Esophagus mucosa (tissue), 1 donor: ENCODE data around the gene EPHB6. TPM values are rescaled to one million over a fixed set of nuclear protein-coding genes. Genes with fewer than 3 reads are reported as not detected.

ENCODE experiments used
- ATAC-seq: fragments of 200-7000 bp; cut with Tn5 transposase; one replicate; pipeline ENCODE4 v1.9.1; 2020
- total RNA-seq: library from RNA; stranded (reverse); gene quantifications from one replicate; pipeline ENCODE4 v1.2.4, GENCODE V29; 2023
- donor health status: DM: yes; HTN: yes; CAD: no.

EPHB6 gene
- total RNA-seq, 1 donor from 2014 or later, result 18.1 TPM

- no peak for ATAC-seq
These were observed 42.0 kb downstream of the EPHB6 start for GRCh38 chr7:142896741-142897379.

GRCh38 chr7:142897691-142898090, 42.8 kb downstream of the EPHB6 start:
- ATAC-seq, result no peak

- peak; percentile 77 for ATAC-seq
These were observed 43.7 kb downstream of the EPHB6 start for GRCh38 chr7:142898377-142899170.

- ATAC-seq, result no peak
These were observed 44.8 kb downstream of the EPHB6 start for GRCh38 chr7:142899661-142900060.

GRCh38 chr7:142901426-142902259, 46.8 kb downstream of the EPHB6 start:
- ATAC-seq, result peak; percentile 51

- no peak for ATAC-seq
These were observed 49.3 kb downstream of the EPHB6 start for GRCh38 chr7:142904128-142904527.

GRCh38 chr7:142905759-142906158, 50.9 kb downstream of the EPHB6 start:
- ATAC-seq, result no peak

- no peak for ATAC-seq
These were observed 51.8 kb downstream of the EPHB6 start for GRCh38 chr7:142906643-142907042.

GRCh38 chr7:142908290-142908689, 53.4 kb downstream of the EPHB6 start:
- ATAC-seq, result no peak

GRCh38 chr7:142908921-142909890, 54.3 kb downstream of the EPHB6 start:
- ATAC-seq, result peak; percentile 64

GRCh38 chr7:142910031-142910433, 55.2 kb downstream of the EPHB6 start:
- ATAC-seq, result peak; percentile 72

- no peak for ATAC-seq
These were observed 55.6 kb downstream of the EPHB6 start for GRCh38 chr7:142910481-142910880.

GRCh38 chr7:142913051-142913450, 58.2 kb downstream of the EPHB6 start:
- ATAC-seq, result no peak

- ATAC-seq, result no peak
These were observed 58.7 kb downstream of the EPHB6 start for GRCh38 chr7:142913566-142913965.

- no peak for ATAC-seq
These were observed 59.2 kb downstream of the EPHB6 start for GRCh38 chr7:142914121-142914520.

GRCh38 chr7:142915315-142915714, 60.4 kb downstream of the EPHB6 start:
- no peak for ATAC-seq

- ATAC-seq, result no peak
These were observed 61.6 kb downstream of the EPHB6 start for GRCh38 chr7:142916508-142916907.

- no peak for ATAC-seq
These were observed 62.6 kb downstream of the EPHB6 start for GRCh38 chr7:142917447-142917846.

- ATAC-seq, result no peak
These were observed 64.0 kb downstream of the EPHB6 start for GRCh38 chr7:142918901-142919300.

- no peak for ATAC-seq
These were observed 64.8 kb downstream of the EPHB6 start for GRCh38 chr7:142919656-142920055.
